GM12878 (cell line): ENCODE results near the gene OR6K3. TPM values are rescaled to one million over a fixed set of nuclear protein-coding genes. Genes with fewer than 3 reads are reported as not detected.

Source experiments
- ATAC-seq: fragments of 200-7000 bp; cut with Tn5 transposase; 3 replicates; pipeline ENCODE4 v1.9.1; 2020; ENCODE audit warnings: mild to moderate bottlenecking, moderate library complexity
- BruUV-seq: library from RNA; stranded (reverse); fragments of 400-500 nt; replicated peaks from 2 replicates; lab custom pipeline; 2021; lab: Mats Ljungman, UMichigan
- CTCF ChIA-PET: fragments of 300-600 bp; sonication (Branson Sonifier 250); formaldehyde crosslinking; extraction: SDS; loops from one replicate; lab custom pipeline; 2021; ENCODE audit warnings: inconsistent platforms; lab: Yijun Ruan, JAX
- POLR2A ChIA-PET: fragments of 350-600 bp; formaldehyde crosslinking; extraction: SDS; loops from one replicate; lab custom pipeline; 2021; ENCODE audit warnings: inconsistent platforms; lab: Charles Lee
- RAD21 ChIA-PET: fragments of 300-600 bp; sonication (Branson Sonifier 250); formaldehyde crosslinking; loops from one replicate; lab custom pipeline; 2023; ENCODE audit warnings: antibody characterized with exemption; ENCODE audit not compliant: unreplicated experiment; lab: Charles Lee
- SMC1A ChIA-PET: fragments of 300-600 bp; sonication (Branson Sonifier 250); formaldehyde crosslinking; loops from one replicate; lab custom pipeline; 2023; ENCODE audit not compliant: unreplicated experiment, uncharacterized antibody; lab: Charles Lee
- DNase-seq: peaks from one replicate; pipeline ENCODE4 v3.0.0-alpha.2; 2011; ENCODE audit warnings: low read depth, low spot score
- FAIRE-seq: peaks from 3 replicates; lab custom pipeline; 2011; peaks lifted over from hg19 to GRCh38; lab: Jason Lieb, UNC
- H2AFZ ChIP-seq: 2 replicates; pipeline ENCODE4 v1.6.0; 2011; ENCODE audit warnings: low read depth, low read length, control low read depth; ENCODE audit not compliant: control insufficient read depth
- H3K27ac ChIP-seq: 2 replicates; pipeline ENCODE4 v1.5.1; 2011; ENCODE audit warnings: control low read depth; ENCODE audit not compliant: control insufficient read depth, insufficient read depth
- H3K27me3 ChIP-seq, 2 experiments: replicated peaks in 1 of 2; 2 replicates each; pipeline versions ENCODE4 v1.6.0 to v1.6.1; 2011; ENCODE audit warnings: low read length in 1 of 2; ENCODE audit not compliant: control insufficient read depth in 2 of 2, insufficient read depth in 2 of 2
- H3K36me3 ChIP-seq, 2 experiments: 2 replicates each; pipeline ENCODE4 v1.5.1; 2011; ENCODE audit warnings: low read length in 1 of 2; ENCODE audit not compliant: control insufficient read depth in 2 of 2, insufficient read depth in 2 of 2
- H3K4me1 ChIP-seq: 2 replicates; pipeline ENCODE4 v1.6.1; 2011; ENCODE audit warnings: mild to moderate bottlenecking, low read length, moderate library complexity, mixed read lengths; ENCODE audit not compliant: control insufficient read depth, insufficient read depth
- H3K4me2 ChIP-seq: 2 replicates; pipeline ENCODE4 v1.6.0; 2011; ENCODE audit warnings: control low read depth; ENCODE audit not compliant: control insufficient read depth, insufficient read depth
- H3K4me3 ChIP-seq: fragments of 200-600 bp; sonication (generic); 2 replicates; pipeline ENCODE4 v1.5.1; 2016
- H3K79me2 ChIP-seq: 2 replicates; pipeline ENCODE4 v1.6.0; 2011; ENCODE audit warnings: low read length; ENCODE audit not compliant: control insufficient read depth, insufficient read depth
- H3K9ac ChIP-seq: 2 replicates; pipeline ENCODE4 v1.8.0; 2011; ENCODE audit warnings: low read length, control low read depth, mixed read lengths; ENCODE audit not compliant: control insufficient read depth, insufficient read depth
- H3K9me3 ChIP-seq: replicated peaks from 3 replicates; pipeline ENCODE4 v1.5.1; 2011; ENCODE audit warnings: mild to moderate bottlenecking, low read length; ENCODE audit not compliant: control insufficient read depth, insufficient read depth
- H4K20me1 ChIP-seq: 2 replicates; pipeline ENCODE4 v1.6.0; 2011; ENCODE audit not compliant: control insufficient read depth, insufficient read depth
- DPF2 ChIP-seq: fragments of 450-650 bp; IDR thresholded peaks from 2 replicates; pipeline ENCODE4 v1.6.1; 2017; ENCODE audit warnings: mild to moderate bottlenecking
- FOXK2 ChIP-seq: fragments of 450-650 bp; IDR thresholded peaks from 2 replicates; pipeline ENCODE4 v1.6.1; 2017; ENCODE audit warnings: mild to moderate bottlenecking, moderate library complexity
- MEF2B ChIP-seq: fragments of 450-650 bp; IDR thresholded peaks from 2 replicates; pipeline ENCODE4 v1.6.1; 2018; ENCODE audit warnings: mild to moderate bottlenecking, moderate library complexity; ENCODE audit not compliant: partially characterized antibody, poor library complexity, severe bottlenecking
- MYB ChIP-seq: fragments of 150-350 bp; IDR thresholded peaks from 2 replicates; pipeline ENCODE4 v1.6.1; 2014; ENCODE audit warnings: mild to moderate bottlenecking, low read depth, low read length, borderline replicate concordance
- NRF1 ChIP-seq: conservative IDR thresholded peaks from 2 replicates; pipeline ENCODE4 v1.6.1; 2011; ENCODE audit warnings: mild to moderate bottlenecking, low read depth, low read length, improper control_type of control experiment
- PML ChIP-seq: IDR thresholded peaks from 2 replicates; pipeline ENCODE4 v1.6.1; 2012; ENCODE audit warnings: low read length, inconsistent platforms
- STAT3 ChIP-seq: IDR thresholded peaks from 2 replicates; pipeline ENCODE4 v1.6.1; 2011; ENCODE audit warnings: low read depth, low read length, improper control_type of control experiment
- SUPT20H ChIP-seq: IDR thresholded peaks from 2 replicates; pipeline ENCODE4 v1.6.1; 2011; ENCODE audit warnings: low read depth, mild to moderate bottlenecking, low read length, moderate library complexity, borderline replicate concordance; ENCODE audit not compliant: control insufficient read depth
- TCF12 ChIP-seq: IDR thresholded peaks from 2 replicates; pipeline ENCODE4 v1.6.1; 2011; ENCODE audit warnings: low read depth, mild to moderate bottlenecking, low read length
- WGBS: methylation state at CpG from one replicate; pipeline ENCODE4 v1.1.6; 2016; ENCODE audit warnings: low lambda C conversion rate; ENCODE audit not compliant: insufficient replicate concordance, insufficient coverage; ENCODE audit errors: missing lambda C conversion rate; 5-methylcytosine and 5-hydroxymethylcytosine counted together
- in situ Hi-C: fragments of 300-500 bp; cut with MboI; formaldehyde crosslinking; loops from 9 replicates; pipeline ENCODE4 v1.14.3; 2018; ENCODE audit warnings: mixed read lengths
- intact Hi-C: fragments of 100-400 bp; cut with micrococcal nuclease; formaldehyde crosslinking; loops from one replicate; pipeline ENCODE4 v1.14.2; 2022; ENCODE audit not compliant: unreplicated experiment
- polyA plus RNA-seq, 11 experiments: library from polyadenylated mRNA; depleted of rRNA in 4 of 11; unstranded in 6 of 11; stranded (reverse) in 5 of 11; fragments of >200 nt; fragmentation: Nextera tagmentation in 4 of 11; fragmentation: Illumina TruSeq in 1 of 11; extraction: Ambion mirVana in 4 of 11; extraction: Trizol in 1 of 11; gene quantifications; 1 replicate in 1 of 11; 2 replicates in 10 of 11; pipeline versions ENCODE4 v1.2.1 to v1.2.3, GENCODE V29; 2011 to 2016; ENCODE audit warnings: inconsistent platforms in 2 of 11, missing spikeins in 2 of 11, low read depth in 1 of 11
- total RNA-seq, 4 experiments: library from RNA; depleted of rRNA in 3 of 4; stranded (reverse); fragments of >200 nt in 3 of 4; fragmentation: Illumina TruSeq in 1 of 4; extraction: Trizol in 1 of 4; gene quantifications; 2 replicates each; pipeline versions ENCODE4 v1.2.1 to v1.2.3, GENCODE V29; 2013 to 2021
- TF ChIP-seq, protein P1 (sequence below): IDR thresholded peaks from 2 replicates; pipeline ENCODE4 v1.6.1; 2011; ENCODE audit warnings: borderline replicate concordance, low read depth, mild to moderate bottlenecking, moderate library complexity, low read length; ENCODE audit not compliant: insufficient read depth, poor library complexity, severe bottlenecking
- TF ChIP-seq, protein P2 (sequence below): fragments of 450-650 bp; formaldehyde crosslinking; IDR thresholded peaks from 2 replicates; pipeline ENCODE4 v1.4.0; 2022; ENCODE audit warnings: mild to moderate bottlenecking, moderate library complexity

Gene OR6K3
- total and polyA plus RNA-seq, 10 of the 15 experiments (the other 5 are each of a cell fraction or from before 2014, with no cell fraction given) = not detected

DNA sequence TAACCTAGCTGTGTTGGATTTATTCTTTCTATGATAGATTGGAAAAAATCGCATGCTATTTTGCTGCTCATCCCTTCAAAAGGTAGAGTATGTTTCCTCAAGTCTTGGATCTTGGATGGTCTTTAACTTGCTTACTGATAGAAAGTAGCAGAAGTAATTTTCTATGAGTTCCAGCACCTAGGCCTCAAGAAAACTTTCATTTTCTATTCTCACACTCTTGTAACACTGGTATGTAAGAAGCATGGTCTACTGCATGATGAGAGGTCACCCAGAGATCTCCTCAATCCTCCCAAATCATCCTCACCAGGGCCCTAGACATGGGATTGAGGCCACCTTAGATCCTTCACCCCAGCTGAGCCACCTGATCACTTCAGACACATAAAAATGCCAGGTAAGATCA is 41.2 kb downstream of the OR6K3 start:
- SMC1A ChIA-PET = no interaction called here
- Histone ChIP-seq H3K36me3 (no peaks in the 10 kb centered on the region), H3K9ac (no peak overlapping the region), H3K27me3 (peaks cover 0 to 2% of the 10 kb centered on the region in 2 experiments; a peak in 2 of 4 replicates), H3K4me3 (no peak overlapping the region), H3K4me2 (no peak overlapping the region), H3K4me1 (no peaks in the 10 kb centered on the region), H4K20me1 (no peaks in the 10 kb centered on the region), H2AFZ (peak overlapping the region; percentile 25; the same call in 1 of the 2 replicates), H3K9me3 (no peaks in the 10 kb centered on the region), H3K27ac (no peak overlapping the region), H3K79me2 (no peaks in the 10 kb centered on the region)
- RAD21 ChIA-PET = no interaction called here
- intact Hi-C loops (no loop called here), in situ Hi-C loops (no loop called here)
- POLR2A ChIA-PET = no interaction called here
- TF ChIP-seq FOXK2 (no peak), MYB (no peak), STAT3 (no peak), TCF12 (no peak), MEF2B (no peak), NRF1 (no peak), SUPT20H (no peak), DPF2 (no peak), PML (no peak)
- TF ChIP-seq, protein P1, sequence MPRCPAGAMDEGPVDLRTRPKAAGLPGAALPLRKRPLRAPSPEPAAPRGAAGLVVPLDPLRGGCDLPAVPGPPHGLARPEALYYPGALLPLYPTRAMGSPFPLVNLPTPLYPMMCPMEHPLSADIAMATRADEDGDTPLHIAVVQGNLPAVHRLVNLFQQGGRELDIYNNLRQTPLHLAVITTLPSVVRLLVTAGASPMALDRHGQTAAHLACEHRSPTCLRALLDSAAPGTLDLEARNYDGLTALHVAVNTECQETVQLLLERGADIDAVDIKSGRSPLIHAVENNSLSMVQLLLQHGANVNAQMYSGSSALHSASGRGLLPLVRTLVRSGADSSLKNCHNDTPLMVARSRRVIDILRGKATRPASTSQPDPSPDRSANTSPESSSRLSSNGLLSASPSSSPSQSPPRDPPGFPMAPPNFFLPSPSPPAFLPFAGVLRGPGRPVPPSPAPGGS = no peak
- TF ChIP-seq, protein P2, sequence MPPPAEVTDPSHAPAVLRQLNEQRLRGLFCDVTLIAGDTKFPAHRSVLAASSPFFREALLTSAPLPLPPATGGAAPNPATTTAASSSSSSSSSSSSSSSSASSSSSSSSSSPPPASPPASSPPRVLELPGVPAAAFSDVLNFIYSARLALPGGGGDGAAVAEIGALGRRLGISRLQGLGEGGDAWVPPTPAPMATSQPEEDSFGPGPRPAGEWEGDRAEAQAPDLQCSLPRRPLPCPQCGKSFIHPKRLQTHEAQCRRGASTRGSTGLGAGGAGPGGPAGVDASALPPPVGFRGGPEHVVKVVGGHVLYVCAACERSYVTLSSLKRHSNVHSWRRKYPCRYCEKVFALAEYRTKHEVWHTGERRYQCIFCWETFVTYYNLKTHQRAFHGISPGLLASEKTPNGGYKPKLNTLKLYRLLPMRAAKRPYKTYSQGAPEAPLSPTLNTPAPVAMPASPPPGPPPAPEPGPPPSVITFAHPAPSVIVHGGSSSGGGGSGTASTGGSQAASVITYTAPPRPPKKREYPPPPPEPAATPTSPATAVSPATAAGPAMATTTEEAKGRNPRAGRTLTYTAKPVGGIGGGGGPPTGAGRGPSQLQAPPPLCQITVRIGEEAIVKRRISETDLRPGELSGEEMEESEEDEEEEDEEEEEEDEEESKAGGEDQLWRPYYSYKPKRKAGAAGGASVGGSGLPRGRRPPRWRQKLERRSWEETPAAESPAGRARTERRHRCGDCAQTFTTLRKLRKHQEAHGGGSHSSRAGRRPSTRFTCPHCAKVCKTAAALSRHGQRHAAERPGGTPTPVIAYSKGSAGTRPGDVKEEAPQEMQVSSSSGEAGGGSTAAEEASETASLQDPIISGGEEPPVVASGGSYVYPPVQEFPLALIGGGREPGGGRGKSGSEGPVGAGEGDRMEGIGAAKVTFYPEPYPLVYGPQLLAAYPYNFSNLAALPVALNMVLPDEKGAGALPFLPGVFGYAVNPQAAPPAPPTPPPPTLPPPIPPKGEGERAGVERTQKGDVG (CRISPR knock-in tag) = no peak
- WGBS = 56% methylated on average over 1 of the region's 1 CpG
- FAIRE-seq = no peak
- no TSS peak for BruUV-seq
- CTCF ChIA-PET = interaction anchor here (1.1 to 1.4 kb wide), 2 partner anchors 19 to 30 kb away, joined by 3 read pairs; no protein-coding TSS in a partner anchor
- DNase-seq = no peak
- no peak for ATAC-seq
